ENCODE data around the gene BACE1. TPM values are rescaled to one million over a fixed set of nuclear protein-coding genes. Genes with fewer than 3 reads are reported as not detected.

The BACE1 gene
- polyA plus RNA-seq, 1 donor from 2014 or later = 21.0 TPM

GRCh38 chr11:117315285-117316196 lies 515 bp downstream of the BACE1 start:
- Histone ChIP-seq H2AFZ (ENCODE audit: low read depth, low read length) (peak overlapping the region; percentile 91), H3K27ac (ENCODE audit: low read length) (peak overlapping the region; percentile 8), H3K36me3 (ENCODE audit: insufficient read depth, low read length) (no peaks in the 10 kb centered on the region), H3K4me2 (ENCODE audit: low read length) (peak overlapping the region; percentile 45), H3K9me2 (ENCODE audit: insufficient read depth, low read length) (no peaks in the 10 kb centered on the region), H3K9ac (ENCODE audit: low read length) (peak overlapping the region; percentile 79), H3K9me3 (ENCODE audit: low read length) (no peaks in the 10 kb centered on the region), H3K79me2 (replicated peaks; ENCODE audit: insufficient read depth, low read length) (no peaks in the 10 kb centered on the region), H3F3A (ENCODE audit: insufficient read depth, low read length, poor library complexity, severe bottlenecking) (no peaks in the 10 kb centered on the region), H4K20me1 (ENCODE audit: insufficient read depth) (no peaks in the 10 kb centered on the region), H3K4me3 (ENCODE audit: low read length) (peak overlapping the region; percentile 92), H3K27me3 (ENCODE audit: insufficient read depth, low read depth, low read length) (no peaks in the 10 kb centered on the region)
- TF ChIP-seq EP300 (conservative IDR thresholded peaks at IDR 0.05; ENCODE audit: poor library complexity, severe bottlenecking) = no peak
- no peak for TF ChIP-seq SMC3 (conservative IDR thresholded peaks at IDR 0.05; ENCODE audit: poor library complexity)
- no peak for TF ChIP-seq RAD21 (conservative IDR thresholded peaks at IDR 0.05)
- no peak for TF ChIP-seq CTCF (IDR thresholded peaks at IDR 0.05; ENCODE audit: poor library complexity, severe bottlenecking)
- TF ChIP-seq TAF1 (IDR thresholded peaks at IDR 0.05; ENCODE audit: low read depth) = no peak
- no peak for TF ChIP-seq POLR2AphosphoS5 (IDR thresholded peaks at IDR 0.05)
- TF ChIP-seq REST (IDR thresholded peaks at IDR 0.05; ENCODE audit: borderline replicate concordance) = no peak
- no peak for TF ChIP-seq MXI1 (conservative IDR thresholded peaks at IDR 0.05; ENCODE audit: poor library complexity, severe bottlenecking)
- no peak for TF ChIP-seq EZH2 (IDR thresholded peaks at IDR 0.05; ENCODE audit: borderline replicate concordance, insufficient read depth, low read length, poor library complexity, severe bottlenecking)

DNA sequence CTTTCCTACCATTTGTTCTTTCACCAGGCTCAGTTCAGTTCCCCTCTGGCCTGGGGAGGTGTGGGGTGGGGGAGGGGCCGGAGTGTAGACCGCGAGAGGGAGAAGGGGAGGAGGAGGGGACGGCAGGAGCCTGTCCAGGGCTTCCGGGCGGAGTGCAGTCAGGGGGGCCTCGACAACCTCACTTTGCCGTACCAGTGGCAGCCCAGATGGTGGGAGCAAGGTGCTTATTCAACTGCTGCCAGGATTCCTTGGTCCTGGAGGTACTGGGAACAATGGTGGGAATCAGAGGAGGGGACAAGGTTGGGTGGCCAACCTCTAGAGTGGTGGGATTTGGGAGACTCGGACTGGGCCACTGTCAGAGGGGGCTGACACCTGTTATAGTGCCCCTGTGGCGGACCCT lies 1.2 kb downstream of the BACE1 start:
- Histone ChIP-seq H3K9me3 (ENCODE audit: low read length) (no peaks in the 10 kb centered on the region), H3K36me3 (ENCODE audit: insufficient read depth, low read length) (no peaks in the 10 kb centered on the region), H3K27me3 (ENCODE audit: insufficient read depth, low read depth, low read length) (no peaks in the 10 kb centered on the region), H3K4me2 (ENCODE audit: low read length) (peak overlapping the region; percentile 45), H3K9me2 (ENCODE audit: insufficient read depth, low read length) (no peaks in the 10 kb centered on the region), H4K20me1 (ENCODE audit: insufficient read depth) (no peaks in the 10 kb centered on the region), H2AFZ (ENCODE audit: low read depth, low read length) (no peak overlapping the region), H3K4me3 (ENCODE audit: low read length) (peak overlapping the region; percentile 92), H3K27ac (ENCODE audit: low read length) (no peak overlapping the region), H3K9ac (ENCODE audit: low read length) (peak overlapping the region; percentile 79), H3F3A (ENCODE audit: insufficient read depth, low read length, poor library complexity, severe bottlenecking) (no peaks in the 10 kb centered on the region), H3K79me2 (replicated peaks; ENCODE audit: insufficient read depth, low read length) (no peaks in the 10 kb centered on the region)
- TF ChIP-seq RAD21 (conservative IDR thresholded peaks at IDR 0.05) (no peak), EP300 (conservative IDR thresholded peaks at IDR 0.05; ENCODE audit: poor library complexity, severe bottlenecking) (no peak), CTCF (IDR thresholded peaks at IDR 0.05; ENCODE audit: poor library complexity, severe bottlenecking) (no peak), POLR2AphosphoS5 (IDR thresholded peaks at IDR 0.05) (no peak), REST (IDR thresholded peaks at IDR 0.05; ENCODE audit: borderline replicate concordance) (no peak), EZH2 (IDR thresholded peaks at IDR 0.05; ENCODE audit: borderline replicate concordance, insufficient read depth, low read length, poor library complexity, severe bottlenecking) (no peak), MXI1 (conservative IDR thresholded peaks at IDR 0.05; ENCODE audit: poor library complexity, severe bottlenecking) (no peak), TAF1 (IDR thresholded peaks at IDR 0.05; ENCODE audit: low read depth) (no peak), SMC3 (conservative IDR thresholded peaks at IDR 0.05; ENCODE audit: poor library complexity) (no peak)

Measured in neural cell (in vitro differentiated cells).